AG09309 (cell line): Measurements from ENCODE around the gene GAPDHS.

Source experiments
- DNase-seq: peaks from one replicate; pipeline ENCODE4 v3.0.0-alpha.2; 2010; ENCODE audit warnings: low read depth
- H3K4me3 ChIP-seq: 2 replicates; pipeline ENCODE4 v1.5.1; 2011; ENCODE audit warnings: mild to moderate bottlenecking, low read depth, low read length, moderate library complexity; ENCODE audit not compliant: control insufficient read depth
- TF ChIP-seq, protein P1 (sequence below): IDR thresholded peaks from 2 replicates; pipeline ENCODE4 v1.5.1; 2011; ENCODE audit warnings: mild to moderate bottlenecking, low read depth, low read length, inconsistent platforms; ENCODE audit not compliant: insufficient read depth, control insufficient read depth; ENCODE audit errors: missing control alignments

Gene GAPDHS

DNA sequence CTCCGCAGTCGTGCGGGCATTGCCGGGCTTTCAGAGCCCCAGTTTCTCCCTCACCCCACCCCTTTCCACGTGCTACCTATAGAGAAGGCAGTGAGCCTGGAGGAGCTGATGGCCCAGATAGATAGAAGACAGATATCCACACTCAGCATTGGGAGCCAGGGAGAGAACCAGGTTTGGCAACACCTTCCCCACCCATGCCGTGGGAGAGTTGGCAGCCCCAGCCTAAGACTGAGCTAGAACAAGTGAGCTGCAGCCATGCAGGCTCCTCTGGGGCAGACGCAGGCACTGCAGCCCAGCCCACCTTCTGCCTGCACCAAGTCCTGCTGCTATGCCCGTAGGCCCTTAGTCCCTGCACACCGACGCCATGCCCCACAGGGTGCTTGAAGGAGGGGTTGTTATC lies 32.6 kb upstream of the GAPDHS start:
- DNase-seq, result no peak
- TF ChIP-seq, protein P1, sequence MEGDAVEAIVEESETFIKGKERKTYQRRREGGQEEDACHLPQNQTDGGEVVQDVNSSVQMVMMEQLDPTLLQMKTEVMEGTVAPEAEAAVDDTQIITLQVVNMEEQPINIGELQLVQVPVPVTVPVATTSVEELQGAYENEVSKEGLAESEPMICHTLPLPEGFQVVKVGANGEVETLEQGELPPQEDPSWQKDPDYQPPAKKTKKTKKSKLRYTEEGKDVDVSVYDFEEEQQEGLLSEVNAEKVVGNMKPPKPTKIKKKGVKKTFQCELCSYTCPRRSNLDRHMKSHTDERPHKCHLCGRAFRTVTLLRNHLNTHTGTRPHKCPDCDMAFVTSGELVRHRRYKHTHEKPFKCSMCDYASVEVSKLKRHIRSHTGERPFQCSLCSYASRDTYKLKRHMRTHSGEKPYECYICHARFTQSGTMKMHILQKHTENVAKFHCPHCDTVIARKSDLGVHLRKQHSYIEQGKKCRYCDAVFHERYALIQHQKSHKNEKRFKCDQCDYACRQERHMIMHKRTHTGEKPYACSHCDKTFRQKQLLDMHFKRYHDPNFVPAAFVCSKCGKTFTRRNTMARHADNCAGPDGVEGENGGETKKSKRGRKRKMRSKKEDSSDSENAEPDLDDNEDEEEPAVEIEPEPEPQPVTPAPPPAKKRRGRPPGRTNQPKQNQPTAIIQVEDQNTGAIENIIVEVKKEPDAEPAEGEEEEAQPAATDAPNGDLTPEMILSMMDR, result no peak
- H3K4me3 ChIP-seq, result no peak overlapping the region

DNA sequence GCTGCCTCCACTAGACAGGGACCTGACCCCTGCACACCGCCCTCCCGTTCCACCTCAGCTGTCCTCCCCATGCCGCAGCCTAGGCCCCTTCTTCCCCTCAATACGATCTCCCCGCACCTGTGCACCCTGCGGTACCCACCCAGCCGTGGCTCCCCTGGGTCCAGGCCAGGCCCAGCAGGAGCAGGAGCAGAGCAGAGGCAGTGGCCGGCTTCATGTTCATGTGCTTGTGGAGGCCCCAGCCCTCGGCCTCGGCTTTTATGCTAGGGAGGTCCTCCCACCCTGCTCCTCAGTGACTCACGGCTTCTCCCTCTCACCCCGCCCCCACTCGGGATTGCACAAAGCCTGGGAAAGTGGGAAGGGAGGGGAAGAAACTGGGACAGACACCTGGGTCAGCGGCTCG lies 31.6 kb upstream of the GAPDHS start:
- no peak for DNase-seq
- no peak overlapping the region for H3K4me3 ChIP-seq
- TF ChIP-seq, protein P1, result no peak

DNA sequence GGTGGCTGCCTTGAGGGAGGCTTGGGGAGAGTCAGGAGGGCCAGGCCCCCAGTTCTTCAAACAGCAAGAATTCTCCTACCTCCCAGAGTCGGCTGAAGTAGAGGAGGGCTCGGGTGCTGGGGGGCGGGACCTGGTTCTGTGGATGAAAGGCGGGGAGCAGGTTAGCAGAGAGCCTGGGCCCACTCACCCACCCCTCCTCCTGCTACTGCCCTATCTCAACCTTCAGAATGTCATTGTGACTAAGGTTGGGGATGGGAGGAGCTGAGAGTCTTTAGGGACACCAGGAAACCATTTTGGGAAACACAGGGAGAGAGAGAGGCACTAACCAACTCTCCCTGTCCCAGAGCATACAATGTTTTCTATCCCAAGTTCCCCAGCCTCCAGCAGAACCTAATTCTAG lies 30.5 kb upstream of the GAPDHS start:
- H3K4me3 ChIP-seq, result no peak overlapping the region
- DNase-seq, result no peak
- TF ChIP-seq, protein P1, result no peak

DNA sequence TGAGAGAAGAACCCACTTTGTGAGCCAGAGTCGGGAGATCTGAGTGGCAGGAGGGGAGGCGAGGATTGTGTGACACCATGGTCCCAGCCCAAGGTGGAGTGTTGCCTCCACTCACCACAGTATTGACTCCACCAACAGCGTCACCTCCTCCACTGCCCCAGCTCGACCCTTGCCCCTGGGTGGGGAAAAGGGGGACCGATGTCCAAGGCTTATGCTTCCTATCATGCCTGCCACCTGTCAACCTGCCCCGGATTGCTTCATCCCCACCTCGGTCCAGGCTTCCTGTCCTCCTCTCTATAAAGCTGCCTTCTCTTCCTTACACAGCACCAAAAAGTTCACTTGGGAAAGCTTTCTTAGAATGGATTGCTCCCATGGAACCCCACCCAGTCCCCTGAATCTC lies 27.2 kb upstream of the GAPDHS start:
- H3K4me3 ChIP-seq, result no peak overlapping the region
- DNase-seq, result no peak
- TF ChIP-seq, protein P1, result no peak

DNA sequence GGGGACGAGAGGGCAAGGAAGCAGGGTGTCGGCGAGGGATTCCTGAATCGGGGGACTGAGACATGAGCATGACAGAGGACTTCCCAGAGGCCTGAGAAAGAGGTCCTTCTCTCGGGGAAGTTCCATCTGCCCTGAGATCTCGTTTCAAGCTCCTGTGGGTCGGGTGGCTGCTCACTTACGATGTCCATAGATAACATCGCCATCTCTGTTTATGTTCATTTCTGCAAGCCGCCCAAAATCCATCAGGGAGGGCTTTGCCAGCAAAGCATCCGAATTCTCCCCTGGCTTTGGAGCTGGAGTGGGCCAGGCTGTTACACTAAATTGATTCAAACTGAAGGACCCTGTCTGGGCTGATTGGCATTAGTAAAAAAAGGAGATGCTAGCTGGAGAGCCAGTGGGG lies 25.7 kb upstream of the GAPDHS start:
- TF ChIP-seq, protein P1, result no peak
- no peak for DNase-seq
- H3K4me3 ChIP-seq, result no peak overlapping the region

DNA sequence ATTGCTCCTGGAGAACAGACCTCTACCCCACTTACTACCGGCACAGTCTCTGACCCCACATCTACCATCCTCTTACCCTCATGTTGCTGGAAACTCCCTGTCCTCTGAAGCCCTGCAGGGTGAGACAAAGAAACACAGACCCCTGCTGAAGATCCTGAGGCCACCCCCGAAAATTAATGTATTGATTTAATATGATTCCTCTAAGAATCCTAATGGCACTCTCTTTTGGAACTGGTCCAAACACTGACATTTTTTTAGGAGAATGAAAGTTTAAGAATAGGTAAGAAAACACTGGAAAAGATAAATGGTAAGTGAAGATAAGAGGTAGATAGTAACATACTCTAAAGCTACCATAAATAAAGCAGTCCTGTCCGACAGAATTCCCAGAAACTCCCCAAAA lies 25.1 kb upstream of the GAPDHS start:
- DNase-seq, result no peak
- no peak overlapping the region for H3K4me3 ChIP-seq
- TF ChIP-seq, protein P1, result no peak
